HG02763 (cell line): ENCODE results near the gene GOLGA3.

Experiments used
- ATAC-seq: cut with Tn5 transposase; IDR thresholded peaks from one replicate; pipeline ENCODE4 v1.9.1; 2021; ENCODE audit warnings: mild to moderate bottlenecking, moderate library complexity; ENCODE audit not compliant: unreplicated experiment

The GOLGA3 gene

GRCh38 chr12:132724506-132725241 is 104.0 kb downstream of the GOLGA3 start:
- ATAC-seq, result no peak

- ATAC-seq, result no peak
Measured at GRCh38 chr12:132723764-132724140, 104.9 kb downstream of the GOLGA3 start.

GRCh38 chr12:132723015-132723763 is 105.5 kb downstream of the GOLGA3 start:
- ATAC-seq, result no peak

GRCh38 chr12:132720606-132721345 is 107.9 kb downstream of the GOLGA3 start:
- no peak for ATAC-seq

GRCh38 chr12:132719954-132720324 is 108.7 kb downstream of the GOLGA3 start:
- ATAC-seq, result no peak

GRCh38 chr12:132719141-132719953 is 109.3 kb downstream of the GOLGA3 start:
- ATAC-seq, result no peak
